GM21619 (cell line): ENCODE measurements around the gene PLOD3.
"Not testable (repeated sequence)": the region's sequence is repeated elsewhere in the genome, so short reads cannot be mapped to it uniquely, and the experiment has no call there.

Experiments used
- ATAC-seq: cut with Tn5 transposase; IDR thresholded peaks from one replicate; pipeline ENCODE4 v1.9.1; 2021; ENCODE audit not compliant: unreplicated experiment

The PLOD3 gene

GRCh38 chr7:101216001-101216859 lies 1.2 kb downstream of the PLOD3 start:
- no peak for ATAC-seq

DNA sequence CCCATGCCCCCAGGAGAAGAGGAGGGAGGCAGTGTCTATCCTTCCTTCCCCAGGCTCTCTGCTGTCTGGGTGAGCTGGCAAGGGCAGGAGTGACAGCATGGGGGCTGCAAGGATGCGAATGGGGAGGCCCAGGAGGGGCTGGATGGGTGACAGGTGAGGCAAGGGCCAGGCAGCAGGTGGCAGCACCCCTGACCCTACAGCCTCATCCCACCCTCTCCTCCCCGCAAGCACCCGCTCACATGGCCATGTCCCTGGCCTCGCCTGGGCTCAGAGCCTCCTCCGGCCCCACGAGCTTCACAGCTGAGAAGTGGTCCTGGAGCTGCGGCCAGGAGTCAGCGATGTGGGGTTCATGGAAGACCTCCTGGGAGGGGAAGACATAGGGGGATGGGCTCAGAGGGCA lies 5.4 kb downstream of the PLOD3 start:
- no peak for ATAC-seq

- no peak for ATAC-seq
Observed at GRCh38 chr7:101211501-101211900, 5.9 kb downstream of the PLOD3 start.

- ATAC-seq: no peak
Observed at GRCh38 chr7:101210143-101210542, 7.2 kb downstream of the PLOD3 start.

GRCh38 chr7:101208794-101209193 lies 8.6 kb downstream of the PLOD3 start:
- ATAC-seq: no peak

GRCh38 chr7:101207459-101207858 lies 9.9 kb downstream of the PLOD3 start:
- ATAC-seq: no peak

DNA sequence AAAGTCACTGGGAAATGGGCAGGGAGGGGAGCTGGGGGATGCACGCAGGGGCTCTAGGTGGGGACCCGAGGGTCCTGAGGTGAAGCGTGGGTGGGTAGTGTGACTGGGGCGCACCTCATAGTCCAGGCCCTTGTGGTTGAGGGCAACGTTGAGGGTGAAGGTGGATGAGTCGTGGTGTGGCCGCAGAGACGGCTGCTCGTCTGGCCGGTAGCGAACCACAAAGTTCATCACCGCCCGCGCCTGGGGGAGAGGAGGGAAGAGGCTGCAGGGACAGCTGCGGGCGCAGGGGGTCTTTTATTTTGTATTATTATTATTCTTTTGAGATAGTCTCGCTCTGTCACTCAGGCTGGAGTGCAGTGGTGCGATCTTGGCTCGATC lies 10.7 kb downstream of the PLOD3 start:
- ATAC-seq: no peak

DNA sequence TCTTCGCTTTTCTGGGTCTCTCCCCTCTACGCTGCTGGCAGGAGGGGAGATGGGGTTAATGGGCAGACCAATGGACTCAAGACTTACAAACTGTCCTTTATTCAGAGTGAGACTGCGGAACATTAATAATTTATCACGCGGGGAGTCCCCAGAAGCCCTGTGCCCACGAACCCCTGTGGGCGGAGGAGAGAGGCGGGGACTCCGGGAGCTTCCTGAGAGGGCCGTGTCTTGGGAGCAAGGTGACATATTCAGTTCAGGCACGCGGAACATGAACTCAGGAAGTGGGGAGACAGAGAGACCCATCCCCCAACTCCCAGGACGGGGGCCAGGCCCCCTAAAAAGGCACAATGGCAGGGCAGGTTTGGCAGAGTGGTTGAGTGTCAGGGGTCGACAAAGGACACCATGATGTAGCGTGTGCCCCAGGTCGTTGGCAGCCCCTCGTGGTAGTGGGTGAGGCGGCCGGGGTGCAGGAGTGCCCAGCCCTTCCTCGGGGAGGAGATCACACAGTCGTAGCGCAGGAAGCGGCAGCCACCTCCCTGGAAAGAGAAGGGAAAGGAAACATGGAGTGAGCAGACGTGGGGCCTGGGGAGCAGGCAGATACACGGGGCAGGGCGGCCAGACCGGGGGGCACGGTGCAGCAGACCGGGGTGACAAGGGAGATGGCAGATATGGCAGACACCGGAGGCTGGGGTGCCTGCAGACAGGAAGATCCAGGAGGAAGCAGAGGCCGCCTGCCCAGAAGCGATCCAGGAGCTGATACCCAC lies 11.3 kb downstream of the PLOD3 start:
- no peak for ATAC-seq

DNA sequence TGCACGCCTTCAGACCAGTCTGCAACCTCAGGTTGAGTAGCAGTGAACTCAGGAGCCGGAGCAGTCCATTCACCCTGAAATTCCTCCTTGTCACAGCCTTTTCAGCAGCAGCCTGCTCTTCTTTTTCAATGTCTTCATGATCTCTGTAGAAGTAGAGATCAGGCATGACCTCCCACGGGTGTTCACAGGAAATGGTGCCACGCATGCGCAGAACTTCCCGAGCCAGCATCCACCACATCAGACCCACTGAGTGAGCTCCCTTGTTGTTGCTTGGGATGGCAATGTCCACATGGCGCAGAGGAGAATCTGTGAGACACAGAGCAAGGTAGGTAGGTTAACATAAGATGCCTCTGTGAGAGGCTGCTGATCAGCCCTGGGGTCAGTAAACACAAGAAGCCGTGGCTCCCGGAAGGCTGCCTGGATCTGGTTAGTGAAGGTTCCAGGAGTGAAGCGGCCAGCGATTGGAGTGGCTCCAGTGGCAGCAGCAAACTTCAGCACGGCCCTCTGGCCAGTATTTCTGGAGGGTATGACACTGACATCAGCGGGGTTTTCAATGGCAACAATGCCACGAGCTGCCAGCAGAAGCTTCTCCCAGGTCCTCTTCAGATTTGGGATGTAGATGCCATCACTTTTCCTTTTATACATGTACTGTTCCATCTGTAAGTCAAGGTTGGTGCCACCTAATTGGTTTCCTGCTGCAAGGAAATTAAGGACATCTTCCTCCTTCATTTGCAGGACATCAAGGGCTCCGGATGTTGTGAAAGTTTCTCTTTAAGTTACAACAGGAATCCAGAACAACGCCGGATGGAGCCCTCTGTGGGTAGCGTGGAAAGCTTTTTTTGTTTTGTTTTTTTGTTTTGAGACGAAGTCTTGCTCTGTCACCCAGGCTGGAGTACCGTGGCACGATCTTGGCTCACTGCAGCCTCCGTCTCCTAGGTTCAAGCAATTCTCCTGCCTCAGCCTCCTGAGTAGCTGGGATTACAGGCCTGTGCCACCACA lies 13.3 kb downstream of the PLOD3 start:
- not testable (repeated sequence) for ATAC-seq

DNA sequence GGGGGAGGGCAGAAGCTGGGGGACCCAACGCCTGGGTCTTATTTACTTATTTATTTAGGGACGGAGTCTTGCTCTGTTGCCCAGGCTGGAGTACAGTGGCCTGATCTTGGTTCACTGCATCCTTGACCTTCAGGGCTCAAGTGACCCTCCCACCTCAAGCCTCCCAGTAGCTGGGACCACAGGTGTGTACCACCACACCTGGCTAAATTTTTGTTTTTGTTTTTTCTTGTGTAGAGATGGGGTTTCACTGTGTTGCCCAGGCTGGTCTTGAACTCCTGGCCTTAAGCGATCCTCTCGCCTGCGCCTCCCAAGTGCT lies 14.8 kb downstream of the PLOD3 start:
- ATAC-seq: no peak

GRCh38 chr7:101201695-101202602 lies 15.4 kb downstream of the PLOD3 start:
- no peak for ATAC-seq

GRCh38 chr7:101200862-101201599 lies 16.4 kb downstream of the PLOD3 start, which contains the start of gene MOGAT3:
TSS of gene MOGAT3 (minus strand) at chr7:101201036. CDS start at chr7:101200854, 182 bp downstream.
- ATAC-seq: no peak

DNA sequence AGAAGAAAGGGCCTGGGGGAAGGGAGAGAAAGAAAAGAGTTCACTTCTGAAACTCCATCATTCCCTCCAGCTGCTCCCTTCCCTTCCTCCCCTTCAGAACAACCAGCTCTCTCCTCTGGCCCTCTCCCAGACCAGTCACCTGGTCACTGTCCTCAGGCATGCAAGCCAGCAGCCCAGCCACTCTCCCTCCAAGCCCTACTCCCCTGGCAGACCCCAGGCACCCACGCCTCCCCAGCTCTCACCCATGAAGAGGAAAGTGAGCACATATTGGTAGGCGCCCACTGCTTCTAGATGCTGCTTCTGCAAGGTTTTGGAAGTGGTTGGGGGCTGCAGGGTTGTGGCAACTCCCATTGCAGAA lies 16.9 kb downstream of the PLOD3 start:
- no peak for ATAC-seq

DNA sequence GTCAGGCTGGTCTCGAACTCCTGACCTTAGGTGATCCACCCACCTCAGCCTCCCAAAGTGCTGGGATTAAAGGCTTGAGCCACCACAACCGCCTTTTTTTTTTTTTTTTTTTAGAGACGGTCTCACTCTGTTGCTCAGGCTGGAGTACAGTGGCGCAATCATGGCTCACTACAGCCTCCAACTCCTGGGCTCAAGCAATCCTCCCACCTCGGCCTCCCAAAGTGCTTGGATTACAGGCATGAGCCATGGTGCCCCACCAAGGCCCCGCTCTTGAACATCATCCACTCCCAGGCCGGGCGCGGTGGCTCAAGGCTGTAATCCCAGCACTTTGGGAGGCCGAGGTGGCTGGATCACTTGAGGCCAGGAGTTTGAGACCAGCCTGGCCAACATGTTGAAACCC lies 17.9 kb downstream of the PLOD3 start:
- ATAC-seq: not testable (repeated sequence)

DNA sequence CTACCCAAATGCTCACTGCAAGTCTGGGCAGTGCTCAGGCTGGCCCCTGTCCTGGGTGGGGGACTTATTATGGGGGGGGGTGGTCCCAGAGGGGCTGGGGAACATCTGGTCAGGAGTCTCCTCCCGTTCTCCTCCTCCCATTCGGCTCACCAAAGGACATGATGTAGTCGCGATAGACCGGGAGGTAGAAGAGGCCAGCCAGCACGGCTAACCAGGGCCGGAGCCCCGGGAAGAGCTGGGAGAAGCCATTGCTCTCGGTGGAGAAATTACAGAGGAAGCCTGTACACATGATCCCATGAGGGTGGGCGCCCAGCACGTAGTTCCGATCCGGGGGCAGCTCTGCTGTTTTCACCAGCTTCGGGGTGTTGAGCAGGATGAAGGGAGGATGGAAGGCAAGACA lies 18.9 kb downstream of the PLOD3 start:
- ATAC-seq: no peak

DNA sequence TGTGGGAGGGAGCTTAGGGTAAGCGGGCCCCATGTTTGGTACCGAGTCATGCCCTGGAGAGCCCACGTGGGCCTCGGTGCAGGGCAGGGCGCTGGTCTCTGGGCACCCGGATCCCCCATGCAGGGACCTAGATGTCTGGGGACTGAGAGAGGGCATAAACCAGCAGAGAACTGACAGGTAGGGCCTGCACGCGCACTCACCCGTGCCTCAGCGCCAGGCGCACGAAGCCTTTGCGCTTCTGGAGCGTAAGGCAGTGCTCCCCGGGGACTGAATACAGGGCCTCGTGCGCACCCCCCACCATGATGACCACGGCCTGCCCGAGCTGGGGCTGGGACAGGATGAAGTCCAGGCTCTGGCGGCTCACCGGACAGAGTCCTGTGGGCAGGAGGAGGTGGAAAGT lies 19.4 kb downstream of the PLOD3 start:
- no peak for ATAC-seq

DNA sequence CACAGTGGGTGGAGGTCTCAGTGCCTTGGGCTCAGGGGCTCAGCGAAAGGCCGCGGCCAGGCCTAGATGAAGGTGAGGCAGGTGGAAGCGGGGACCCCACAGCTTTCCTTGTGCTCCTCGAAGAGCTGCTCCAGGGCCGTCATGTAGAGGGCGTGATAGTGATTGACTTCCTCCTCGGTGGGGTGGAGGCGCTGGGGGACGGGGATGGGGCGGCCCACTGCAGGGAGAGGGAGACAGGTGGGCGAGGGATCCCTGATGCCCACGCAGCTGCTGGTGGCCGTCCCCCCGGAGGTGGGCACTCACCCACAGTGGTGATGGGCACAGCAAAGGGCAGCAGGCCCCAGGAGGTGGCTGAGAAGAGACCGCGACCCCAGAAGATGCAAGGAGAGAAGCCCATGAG lies 21.5 kb downstream of the PLOD3 start:
- ATAC-seq: no peak

DNA sequence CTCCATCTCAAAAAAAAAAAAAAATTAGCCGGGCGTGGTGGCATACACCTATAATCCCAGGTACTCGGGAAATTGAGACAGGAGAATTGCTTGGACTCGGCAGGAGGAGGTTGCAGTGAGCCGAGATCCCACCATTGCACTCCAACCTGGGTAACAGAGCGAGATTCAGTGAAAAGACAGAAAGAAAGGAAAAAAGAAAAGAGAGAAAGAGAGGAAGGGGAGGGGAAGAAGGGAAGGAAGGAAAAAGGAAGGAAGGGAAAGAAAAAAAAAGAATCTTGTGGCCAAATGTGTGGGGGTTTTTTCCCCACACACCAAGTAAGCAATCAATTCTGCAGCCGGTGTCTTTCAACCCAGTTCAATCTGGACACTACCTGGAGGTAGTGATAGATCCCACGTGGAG lies 28.3 kb downstream of the PLOD3 start:
- ATAC-seq: no peak

GRCh38 chr7:101186844-101187428 lies 30.4 kb downstream of the PLOD3 start:
- no peak for ATAC-seq
